ENCODE measurements around the gene RPS6KA5.

DNA sequence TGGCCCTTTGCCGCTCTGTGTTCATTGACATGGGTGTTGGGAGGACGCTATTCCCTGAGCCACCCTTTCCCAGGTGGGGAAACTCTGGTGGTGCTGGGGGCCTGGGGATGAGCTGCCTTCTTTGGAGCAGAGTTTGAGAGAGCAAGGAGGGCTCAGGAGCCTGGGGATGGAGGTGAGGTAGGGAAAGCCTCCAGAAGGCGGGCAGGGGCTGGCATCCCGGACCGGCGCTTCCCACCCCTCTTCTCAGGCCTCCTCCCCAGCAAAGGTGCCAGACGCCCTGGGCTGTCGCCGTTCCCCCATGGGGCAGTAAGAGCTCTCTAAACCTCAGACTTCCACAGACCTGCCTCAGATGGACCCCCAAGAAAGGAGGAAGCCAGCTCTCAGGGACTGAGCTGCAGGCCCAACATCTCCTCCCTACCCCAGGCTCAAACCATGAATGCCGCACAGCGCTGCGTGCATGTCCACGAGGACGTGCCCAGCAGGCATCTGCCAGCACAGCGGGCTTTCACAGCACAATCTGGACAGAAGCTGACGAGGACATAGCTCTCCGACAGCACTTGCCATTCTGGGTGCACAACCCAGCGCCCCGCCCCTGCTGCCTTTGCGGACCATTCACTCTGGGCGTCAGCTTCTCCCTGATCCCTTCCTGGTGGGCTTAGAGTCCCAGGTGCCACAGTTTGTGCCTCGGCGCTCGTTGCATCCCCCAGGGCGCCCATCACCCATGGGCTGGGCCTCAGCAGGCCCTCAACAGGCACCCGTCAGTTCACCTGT, 229.3 kb downstream of the RPS6KA5 start:
- TF ChIP-seq EZH2 (IDR thresholded peaks at IDR 0.05; ENCODE audit: borderline replicate concordance, low read depth, low read length, severe bottlenecking): no peak
- TF ChIP-seq, protein P1, sequence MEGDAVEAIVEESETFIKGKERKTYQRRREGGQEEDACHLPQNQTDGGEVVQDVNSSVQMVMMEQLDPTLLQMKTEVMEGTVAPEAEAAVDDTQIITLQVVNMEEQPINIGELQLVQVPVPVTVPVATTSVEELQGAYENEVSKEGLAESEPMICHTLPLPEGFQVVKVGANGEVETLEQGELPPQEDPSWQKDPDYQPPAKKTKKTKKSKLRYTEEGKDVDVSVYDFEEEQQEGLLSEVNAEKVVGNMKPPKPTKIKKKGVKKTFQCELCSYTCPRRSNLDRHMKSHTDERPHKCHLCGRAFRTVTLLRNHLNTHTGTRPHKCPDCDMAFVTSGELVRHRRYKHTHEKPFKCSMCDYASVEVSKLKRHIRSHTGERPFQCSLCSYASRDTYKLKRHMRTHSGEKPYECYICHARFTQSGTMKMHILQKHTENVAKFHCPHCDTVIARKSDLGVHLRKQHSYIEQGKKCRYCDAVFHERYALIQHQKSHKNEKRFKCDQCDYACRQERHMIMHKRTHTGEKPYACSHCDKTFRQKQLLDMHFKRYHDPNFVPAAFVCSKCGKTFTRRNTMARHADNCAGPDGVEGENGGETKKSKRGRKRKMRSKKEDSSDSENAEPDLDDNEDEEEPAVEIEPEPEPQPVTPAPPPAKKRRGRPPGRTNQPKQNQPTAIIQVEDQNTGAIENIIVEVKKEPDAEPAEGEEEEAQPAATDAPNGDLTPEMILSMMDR (IDR thresholded peaks at IDR 0.05; ENCODE audit: borderline replicate concordance, extremely low read depth, low read length, poor library complexity, severe bottlenecking): no peak
